HG02870 (cell line): ENCODE data around the gene DNAJC1.

Experiments
- ATAC-seq: cut with Tn5 transposase; IDR thresholded peaks from one replicate; pipeline ENCODE4 v1.9.1; 2021; ENCODE audit warnings: mild to moderate bottlenecking, moderate library complexity; ENCODE audit not compliant: unreplicated experiment

DNAJC1 gene

GRCh38 chr10:21964983-21965665 is 38.4 kb downstream of the DNAJC1 start:
- ATAC-seq = no peak

- no peak for ATAC-seq
Measured at GRCh38 chr10:21962358-21962757, 41.2 kb downstream of the DNAJC1 start.

GRCh38 chr10:21961847-21962246 is 41.7 kb downstream of the DNAJC1 start:
- no peak for ATAC-seq

- no peak for ATAC-seq
Measured at GRCh38 chr10:21959998-21960397, 43.5 kb downstream of the DNAJC1 start.

GRCh38 chr10:21954690-21955089 is 48.8 kb downstream of the DNAJC1 start:
- ATAC-seq = no peak

GRCh38 chr10:21954132-21954531 is 49.4 kb downstream of the DNAJC1 start:
- peak; percentile 82 for ATAC-seq

GRCh38 chr10:21953585-21954057 is 49.9 kb downstream of the DNAJC1 start:
- ATAC-seq = peak; percentile 55

- ATAC-seq = no peak
Measured at GRCh38 chr10:21950566-21950965, 53.0 kb downstream of the DNAJC1 start.

- ATAC-seq = no peak
Measured at GRCh38 chr10:21946946-21947345, 56.6 kb downstream of the DNAJC1 start.

GRCh38 chr10:21944727-21945386 is 58.7 kb downstream of the DNAJC1 start:
- ATAC-seq = no peak

GRCh38 chr10:21943633-21944265 is 59.8 kb downstream of the DNAJC1 start:
- ATAC-seq = no peak

GRCh38 chr10:21935439-21936023 is 68.0 kb downstream of the DNAJC1 start:
- ATAC-seq = no peak

- ATAC-seq = no peak
Measured at GRCh38 chr10:21934307-21934706, 69.2 kb downstream of the DNAJC1 start.

GRCh38 chr10:21929070-21929469 is 74.5 kb downstream of the DNAJC1 start:
- ATAC-seq = no peak

- no peak for ATAC-seq
Measured at GRCh38 chr10:21927631-21928353, 75.7 kb downstream of the DNAJC1 start.

- ATAC-seq = no peak
Measured at GRCh38 chr10:21926949-21927348, 76.6 kb downstream of the DNAJC1 start.

- ATAC-seq = no peak
Measured at GRCh38 chr10:21926358-21926925, 77.1 kb downstream of the DNAJC1 start.

- ATAC-seq = no peak
Measured at GRCh38 chr10:21925851-21926250, 77.7 kb downstream of the DNAJC1 start.

- ATAC-seq = no peak
Measured at GRCh38 chr10:21924511-21924910, 79.0 kb downstream of the DNAJC1 start.

GRCh38 chr10:21920633-21921032 is 82.9 kb downstream of the DNAJC1 start:
- no peak for ATAC-seq

GRCh38 chr10:21919906-21920305 is 83.6 kb downstream of the DNAJC1 start:
- no peak for ATAC-seq
